H1 (cell line): ENCODE measurements around the gene ZFAND3. TPM values are rescaled to one million over a fixed set of nuclear protein-coding genes. Genes with fewer than 3 reads are reported as not detected.

Experiments
- polyA plus RNA-seq, 7 experiments: library from polyadenylated mRNA; depleted of rRNA in 3 of 7; stranded (reverse) in 5 of 7; unstranded in 2 of 7; fragments of >200 nt in 5 of 7; fragments of 200-250 nt in 2 of 7; gene quantifications; 1 replicate in 5 of 7; 2 replicates in 1 of 7; 4 replicates in 1 of 7; pipeline versions ENCODE4 v1.2.1 to v1.2.3, GENCODE V29; 2011 to 2013; ENCODE audit warnings: missing spikeins in 2 of 7, mixed read lengths in 2 of 7
- total RNA-seq: library from RNA; stranded (reverse); fragmentation: NEBNext Ultra II Directional; extraction: Animal tissue kit (Norgen Biotek cat#: 25700); gene quantifications from 2 replicates; pipeline ENCODE4 v1.2.1, GENCODE V29; 2021
- TF ChIP-seq, protein P1 (sequence below): fragments of 300-600 bp; sonication (generic); IDR thresholded peaks from 2 replicates; pipeline ENCODE4 v1.7.1; 2012; ENCODE audit warnings: low read length, moderate library complexity, mild to moderate bottlenecking, inconsistent platforms; ENCODE audit not compliant: insufficient replicate concordance

Gene ZFAND3
- total and polyA plus RNA-seq, 2 of the 8 experiments (the other 6 are each of a cell fraction or from before 2014, with no cell fraction given) = 13.0 to 51.3 TPM

DNA sequence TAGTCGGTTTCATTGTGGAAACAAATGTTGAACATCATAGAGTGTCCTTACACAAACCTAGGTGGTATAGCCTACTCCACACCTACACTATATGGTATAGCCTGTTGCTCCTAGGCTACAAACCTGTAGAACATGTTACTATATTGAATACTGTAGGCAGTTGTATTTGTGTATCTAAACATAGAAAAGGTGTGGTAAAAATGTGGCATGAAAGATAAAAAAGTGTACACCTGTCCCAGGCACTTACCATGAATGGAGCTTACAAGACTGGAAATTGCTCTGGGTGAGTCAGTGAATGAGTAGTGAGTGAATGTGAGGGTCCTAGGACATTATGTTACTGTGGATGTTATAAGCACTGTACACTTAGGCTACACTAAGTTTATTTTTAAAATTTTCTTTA, 103.0 kb downstream of the ZFAND3 start (continued):
- TF ChIP-seq, protein P1, sequence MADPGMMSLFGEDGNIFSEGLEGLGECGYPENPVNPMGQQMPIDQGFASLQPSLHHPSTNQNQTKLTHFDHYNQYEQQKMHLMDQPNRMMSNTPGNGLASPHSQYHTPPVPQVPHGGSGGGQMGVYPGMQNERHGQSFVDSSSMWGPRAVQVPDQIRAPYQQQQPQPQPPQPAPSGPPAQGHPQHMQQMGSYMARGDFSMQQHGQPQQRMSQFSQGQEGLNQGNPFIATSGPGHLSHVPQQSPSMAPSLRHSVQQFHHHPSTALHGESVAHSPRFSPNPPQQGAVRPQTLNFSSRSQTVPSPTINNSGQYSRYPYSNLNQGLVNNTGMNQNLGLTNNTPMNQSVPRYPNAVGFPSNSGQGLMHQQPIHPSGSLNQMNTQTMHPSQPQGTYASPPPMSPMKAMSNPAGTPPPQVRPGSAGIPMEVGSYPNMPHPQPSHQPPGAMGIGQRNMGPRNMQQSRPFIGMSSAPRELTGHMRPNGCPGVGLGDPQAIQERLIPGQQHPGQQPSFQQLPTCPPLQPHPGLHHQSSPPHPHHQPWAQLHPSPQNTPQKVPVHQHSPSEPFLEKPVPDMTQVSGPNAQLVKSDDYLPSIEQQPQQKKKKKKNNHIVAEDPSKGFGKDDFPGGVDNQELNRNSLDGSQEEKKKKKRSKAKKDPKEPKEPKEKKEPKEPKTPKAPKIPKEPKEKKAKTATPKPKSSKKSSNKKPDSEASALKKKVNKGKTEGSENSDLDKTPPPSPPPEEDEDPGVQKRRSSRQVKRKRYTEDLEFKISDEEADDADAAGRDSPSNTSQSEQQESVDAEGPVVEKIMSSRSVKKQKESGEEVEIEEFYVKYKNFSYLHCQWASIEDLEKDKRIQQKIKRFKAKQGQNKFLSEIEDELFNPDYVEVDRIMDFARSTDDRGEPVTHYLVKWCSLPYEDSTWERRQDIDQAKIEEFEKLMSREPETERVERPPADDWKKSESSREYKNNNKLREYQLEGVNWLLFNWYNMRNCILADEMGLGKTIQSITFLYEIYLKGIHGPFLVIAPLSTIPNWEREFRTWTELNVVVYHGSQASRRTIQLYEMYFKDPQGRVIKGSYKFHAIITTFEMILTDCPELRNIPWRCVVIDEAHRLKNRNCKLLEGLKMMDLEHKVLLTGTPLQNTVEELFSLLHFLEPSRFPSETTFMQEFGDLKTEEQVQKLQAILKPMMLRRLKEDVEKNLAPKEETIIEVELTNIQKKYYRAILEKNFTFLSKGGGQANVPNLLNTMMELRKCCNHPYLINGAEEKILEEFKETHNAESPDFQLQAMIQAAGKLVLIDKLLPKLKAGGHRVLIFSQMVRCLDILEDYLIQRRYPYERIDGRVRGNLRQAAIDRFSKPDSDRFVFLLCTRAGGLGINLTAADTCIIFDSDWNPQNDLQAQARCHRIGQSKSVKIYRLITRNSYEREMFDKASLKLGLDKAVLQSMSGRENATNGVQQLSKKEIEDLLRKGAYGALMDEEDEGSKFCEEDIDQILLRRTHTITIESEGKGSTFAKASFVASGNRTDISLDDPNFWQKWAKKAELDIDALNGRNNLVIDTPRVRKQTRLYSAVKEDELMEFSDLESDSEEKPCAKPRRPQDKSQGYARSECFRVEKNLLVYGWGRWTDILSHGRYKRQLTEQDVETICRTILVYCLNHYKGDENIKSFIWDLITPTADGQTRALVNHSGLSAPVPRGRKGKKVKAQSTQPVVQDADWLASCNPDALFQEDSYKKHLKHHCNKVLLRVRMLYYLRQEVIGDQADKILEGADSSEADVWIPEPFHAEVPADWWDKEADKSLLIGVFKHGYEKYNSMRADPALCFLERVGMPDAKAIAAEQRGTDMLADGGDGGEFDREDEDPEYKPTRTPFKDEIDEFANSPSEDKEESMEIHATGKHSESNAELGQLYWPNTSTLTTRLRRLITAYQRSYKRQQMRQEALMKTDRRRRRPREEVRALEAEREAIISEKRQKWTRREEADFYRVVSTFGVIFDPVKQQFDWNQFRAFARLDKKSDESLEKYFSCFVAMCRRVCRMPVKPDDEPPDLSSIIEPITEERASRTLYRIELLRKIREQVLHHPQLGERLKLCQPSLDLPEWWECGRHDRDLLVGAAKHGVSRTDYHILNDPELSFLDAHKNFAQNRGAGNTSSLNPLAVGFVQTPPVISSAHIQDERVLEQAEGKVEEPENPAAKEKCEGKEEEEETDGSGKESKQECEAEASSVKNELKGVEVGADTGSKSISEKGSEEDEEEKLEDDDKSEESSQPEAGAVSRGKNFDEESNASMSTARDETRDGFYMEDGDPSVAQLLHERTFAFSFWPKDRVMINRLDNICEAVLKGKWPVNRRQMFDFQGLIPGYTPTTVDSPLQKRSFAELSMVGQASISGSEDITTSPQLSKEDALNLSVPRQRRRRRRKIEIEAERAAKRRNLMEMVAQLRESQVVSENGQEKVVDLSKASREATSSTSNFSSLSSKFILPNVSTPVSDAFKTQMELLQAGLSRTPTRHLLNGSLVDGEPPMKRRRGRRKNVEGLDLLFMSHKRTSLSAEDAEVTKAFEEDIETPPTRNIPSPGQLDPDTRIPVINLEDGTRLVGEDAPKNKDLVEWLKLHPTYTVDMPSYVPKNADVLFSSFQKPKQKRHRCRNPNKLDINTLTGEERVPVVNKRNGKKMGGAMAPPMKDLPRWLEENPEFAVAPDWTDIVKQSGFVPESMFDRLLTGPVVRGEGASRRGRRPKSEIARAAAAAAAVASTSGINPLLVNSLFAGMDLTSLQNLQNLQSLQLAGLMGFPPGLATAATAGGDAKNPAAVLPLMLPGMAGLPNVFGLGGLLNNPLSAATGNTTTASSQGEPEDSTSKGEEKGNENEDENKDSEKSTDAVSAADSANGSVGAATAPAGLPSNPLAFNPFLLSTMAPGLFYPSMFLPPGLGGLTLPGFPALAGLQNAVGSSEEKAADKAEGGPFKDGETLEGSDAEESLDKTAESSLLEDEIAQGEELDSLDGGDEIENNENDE = no peak
